Cardiac atrium fibroblast (primary cell): ENCODE measurements around the gene RNF146. TPM values are rescaled to one million over a fixed set of nuclear protein-coding genes. Genes with fewer than 3 reads are reported as not detected.

Experiments used
- total RNA-seq: library from RNA; depleted of rRNA; stranded (reverse); fragments of >200 nt; gene quantifications from 2 replicates; pipeline ENCODE4 v1.2.3, GENCODE V29; 2015

The RNF146 gene, protein sequence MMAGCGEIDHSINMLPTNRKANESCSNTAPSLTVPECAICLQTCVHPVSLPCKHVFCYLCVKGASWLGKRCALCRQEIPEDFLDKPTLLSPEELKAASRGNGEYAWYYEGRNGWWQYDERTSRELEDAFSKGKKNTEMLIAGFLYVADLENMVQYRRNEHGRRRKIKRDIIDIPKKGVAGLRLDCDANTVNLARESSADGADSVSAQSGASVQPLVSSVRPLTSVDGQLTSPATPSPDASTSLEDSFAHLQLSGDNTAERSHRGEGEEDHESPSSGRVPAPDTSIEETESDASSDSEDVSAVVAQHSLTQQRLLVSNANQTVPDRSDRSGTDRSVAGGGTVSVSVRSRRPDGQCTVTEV
- total RNA-seq: 19.7 and 26.2 TPM in 2 replicates

DNA sequence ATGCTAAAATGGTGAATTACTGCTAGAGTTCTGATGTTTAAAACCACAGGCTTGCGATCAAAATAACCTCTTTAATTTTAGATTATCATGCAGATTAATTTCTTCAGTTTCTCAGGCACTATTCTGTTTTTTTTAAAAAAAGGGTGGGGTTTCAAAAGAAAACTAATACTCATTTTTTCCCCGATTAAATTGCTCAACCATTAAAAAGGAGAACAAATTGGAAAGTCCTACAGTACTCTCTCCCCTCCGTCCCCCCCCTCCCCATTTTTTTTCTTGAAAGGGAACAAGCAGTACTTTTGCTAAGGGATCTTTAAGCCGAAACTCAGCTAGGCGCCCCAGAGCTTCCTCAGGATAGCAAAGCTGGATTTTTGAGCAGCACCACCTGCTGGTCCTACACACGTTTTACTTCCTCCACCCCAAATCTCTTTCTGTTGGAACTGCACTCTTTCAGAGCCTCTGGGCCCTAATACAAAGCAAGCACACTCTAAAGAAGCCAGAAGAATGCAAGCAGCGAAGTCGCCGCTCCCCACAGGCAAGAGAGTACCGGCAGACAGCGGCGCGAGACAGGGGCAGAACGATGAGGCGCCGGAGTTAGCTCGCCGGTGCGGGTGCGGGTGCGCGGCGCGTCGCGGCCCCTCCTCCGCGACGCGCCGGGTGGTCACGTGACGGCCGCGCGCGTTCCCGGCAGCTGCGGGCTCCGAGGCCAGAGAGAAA, at the start of gene RNF146:
TSS of gene RNF146 (plus strand) at position 687 of the 714 bp plus-strand sequence. CDS start 13,475 bp downstream, outside the sequence.

Other genes starting within 250 kb of the RNF146 start
- gene RSPO3, start 148.2 kb upstream of the RNF146 start, total RNA-seq: not detected in 2 replicates
- 63.5 and 72.3 TPM in 2 replicates for gene ECHDC1, start 76.7 kb downstream of the RNF146 start, total RNA-seq
- 0.90 and 0.97 TPM in 2 replicates for gene KIAA0408, start 192.5 kb downstream of the RNF146 start, total RNA-seq